Cardiac fibroblast (primary cell): Measurements from ENCODE around the gene IFIT2.
"Not testable (repeated sequence)": the region's sequence is repeated elsewhere in the genome, so short reads cannot be mapped to it uniquely, and the experiment has no call there.

ENCODE experiments used
- DNase-seq, 2 donors: peaks; one replicate each; pipeline versions ENCODE4 v3.0.0 to v3.0.0-alpha.2; 2010; ENCODE audit warnings: low read depth in 2 of 2
- H3K4me3 ChIP-seq, 2 donors: replicated peaks in 1 of 2; 1 replicate in 1 of 2; 2 replicates in 1 of 2; pipeline ENCODE4 v1.5.1; 2011; ENCODE audit warnings: low read depth in 2 of 2, low read length in 2 of 2, mild to moderate bottlenecking in 2 of 2, moderate library complexity in 1 of 2
- TF ChIP-seq, protein P1 (sequence below): IDR thresholded peaks from one replicate; pipeline ENCODE4 v1.5.1; 2011; ENCODE audit warnings: low read depth, mild to moderate bottlenecking, low read length, inconsistent platforms

Gene IFIT2

GRCh38 chr10:89301721-89302445, at the start of gene IFIT2:
IFIT2 (plus strand) TSS chr10:89302046; CDS start chr10:89302124, 78 bp downstream.
- peak within 1 kb of the TSS; percentile 29 to 48 for H3K4me3 ChIP-seq
- DNase-seq = peak; percentile 75 to 83
- TF ChIP-seq, protein P1, sequence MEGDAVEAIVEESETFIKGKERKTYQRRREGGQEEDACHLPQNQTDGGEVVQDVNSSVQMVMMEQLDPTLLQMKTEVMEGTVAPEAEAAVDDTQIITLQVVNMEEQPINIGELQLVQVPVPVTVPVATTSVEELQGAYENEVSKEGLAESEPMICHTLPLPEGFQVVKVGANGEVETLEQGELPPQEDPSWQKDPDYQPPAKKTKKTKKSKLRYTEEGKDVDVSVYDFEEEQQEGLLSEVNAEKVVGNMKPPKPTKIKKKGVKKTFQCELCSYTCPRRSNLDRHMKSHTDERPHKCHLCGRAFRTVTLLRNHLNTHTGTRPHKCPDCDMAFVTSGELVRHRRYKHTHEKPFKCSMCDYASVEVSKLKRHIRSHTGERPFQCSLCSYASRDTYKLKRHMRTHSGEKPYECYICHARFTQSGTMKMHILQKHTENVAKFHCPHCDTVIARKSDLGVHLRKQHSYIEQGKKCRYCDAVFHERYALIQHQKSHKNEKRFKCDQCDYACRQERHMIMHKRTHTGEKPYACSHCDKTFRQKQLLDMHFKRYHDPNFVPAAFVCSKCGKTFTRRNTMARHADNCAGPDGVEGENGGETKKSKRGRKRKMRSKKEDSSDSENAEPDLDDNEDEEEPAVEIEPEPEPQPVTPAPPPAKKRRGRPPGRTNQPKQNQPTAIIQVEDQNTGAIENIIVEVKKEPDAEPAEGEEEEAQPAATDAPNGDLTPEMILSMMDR = no peak

DNA sequence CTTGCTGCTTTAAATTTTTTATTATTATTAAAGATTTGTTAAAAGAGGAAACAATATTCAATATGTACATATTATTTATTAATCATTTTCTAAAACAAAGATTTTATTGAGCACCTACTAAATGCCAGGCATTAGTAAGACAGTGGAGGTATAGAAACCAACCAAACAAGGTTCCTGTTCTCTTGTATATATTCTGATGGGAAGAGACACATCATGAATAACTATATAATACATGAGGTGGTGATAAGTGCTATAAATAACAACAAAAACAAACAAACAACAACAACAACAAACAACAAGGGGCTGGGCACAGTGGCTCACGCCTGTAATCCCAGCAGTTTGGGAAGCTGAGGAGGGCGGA, 49.6 kb upstream of the IFIT2 start:
- no peak for DNase-seq
- TF ChIP-seq, protein P1 = no peak
- H3K4me3 ChIP-seq = no peak overlapping the region

GRCh38 chr10:89255091-89255579, 46.7 kb upstream of the IFIT2 start:
- not testable (repeated sequence) for DNase-seq, H3K4me3 ChIP-seq

DNA sequence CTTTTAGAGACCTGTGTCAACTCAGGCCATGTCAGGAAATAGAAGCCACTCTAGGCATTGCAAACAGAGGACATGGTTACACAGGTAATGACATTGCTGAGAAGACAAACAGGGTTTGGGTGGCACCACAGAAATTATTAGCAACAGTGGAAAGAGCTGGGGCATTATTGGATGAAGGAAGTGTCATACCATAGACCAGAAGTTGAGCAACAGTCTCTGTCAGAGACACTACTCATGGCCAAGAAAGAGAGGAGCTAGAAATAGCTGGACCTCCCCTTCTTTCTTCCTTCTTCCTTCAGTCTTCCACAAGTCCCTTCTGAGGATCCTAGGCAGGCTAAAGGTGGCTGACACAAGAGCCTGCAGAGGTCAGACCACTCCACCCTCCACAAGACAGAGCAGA, 46.1 kb upstream of the IFIT2 start:
- no peak for DNase-seq
- TF ChIP-seq, protein P1 = no peak

GRCh38 chr10:89256340-89256739, 45.5 kb upstream of the IFIT2 start:
- H3K4me3 ChIP-seq = no peak overlapping the region
- TF ChIP-seq, protein P1 = no peak
- no peak for DNase-seq

More for the DNA sequence above, 46.1 kb upstream of the IFIT2 start:
- no peak overlapping the region for H3K4me3 ChIP-seq

DNA sequence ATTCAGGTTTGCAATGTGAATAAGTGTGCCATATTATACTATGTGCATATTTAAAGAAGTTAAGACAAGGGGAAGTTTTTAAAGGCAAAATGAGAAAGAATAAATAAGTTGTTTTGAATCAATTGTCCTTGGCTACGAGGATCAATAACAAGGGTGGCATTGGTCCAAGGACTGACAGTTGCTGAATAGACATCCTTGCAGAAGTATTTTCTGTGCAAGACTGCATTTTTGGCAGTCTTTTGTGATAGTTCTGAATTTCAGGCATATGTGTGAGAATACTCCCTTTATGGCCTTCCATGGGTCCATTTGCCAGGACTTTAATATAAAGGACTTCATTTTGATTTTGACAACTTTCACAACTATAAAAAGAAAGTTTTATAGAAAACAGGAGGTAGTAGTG, 44.9 kb upstream of the IFIT2 start:
- no peak overlapping the region for H3K4me3 ChIP-seq
- TF ChIP-seq, protein P1 = no peak
- DNase-seq = no peak

DNA sequence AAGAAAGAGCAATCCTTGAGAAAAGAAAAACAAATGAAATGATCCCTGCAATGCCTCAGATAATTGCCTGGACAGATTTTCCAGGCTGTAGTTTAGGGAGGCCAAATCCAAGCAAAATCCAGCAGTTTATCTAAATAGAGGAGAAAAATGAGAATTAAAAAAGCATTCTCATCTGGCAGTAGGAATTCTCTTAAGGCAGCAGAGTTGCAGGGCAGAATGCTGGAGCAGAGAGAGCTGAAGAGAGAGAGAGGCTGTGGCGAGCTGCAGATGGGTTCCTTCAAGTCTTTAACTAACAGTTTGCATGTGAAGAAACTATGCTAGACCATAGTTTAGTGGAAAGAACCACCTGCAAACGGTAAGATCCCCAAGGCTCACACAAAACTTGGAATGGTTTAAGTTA, 44.3 kb upstream of the IFIT2 start:
- TF ChIP-seq, protein P1 = no peak
- DNase-seq = no peak
- H3K4me3 ChIP-seq = no peak overlapping the region
